IMR-90 (cell line): Measurements from ENCODE around the gene NTM. TPM values are rescaled to one million over a fixed set of nuclear protein-coding genes. Genes with fewer than 3 reads are reported as not detected.

Experiments used
- ATAC-seq: fragments of 200-7000 bp; cut with Tn5 transposase; 2 replicates; pipeline ENCODE4 v1.9.1; 2020; ENCODE audit warnings: low read depth, mild to moderate bottlenecking, moderate library complexity
- BruUV-seq: library from RNA; stranded (reverse); fragments of 400-500 nt; replicated peaks from 2 replicates; lab custom pipeline; 2021; lab: Mats Ljungman, UMichigan
- CTCF ChIA-PET: fragments of 300-600 bp; formaldehyde crosslinking; extraction: SDS; loops from one replicate; lab custom pipeline; 2021; ENCODE audit warnings: antibody characterized with exemption; lab: Yijun Ruan, JAX
- POLR2A ChIA-PET: fragments of 300-600 bp; sonication (Branson Sonifier 250); formaldehyde crosslinking; loops from one replicate; lab custom pipeline; 2022; ENCODE audit warnings: antibody characterized with exemption; ENCODE audit not compliant: unreplicated experiment; lab: Charles Lee
- DNase-seq: peaks from one replicate; pipeline ENCODE4 v3.0.0; 2013
- H2AFZ ChIP-seq: replicated peaks from 2 replicates; pipeline ENCODE3; 2013; ENCODE audit warnings: low read length, mild to moderate bottlenecking; ENCODE audit not compliant: poor library complexity
- H2AK5ac ChIP-seq: 2 replicates; pipeline ENCODE4 v1.6.1; 2013; ENCODE audit warnings: low read depth, low read length, inconsistent platforms
- H2AK9ac ChIP-seq: replicated peaks from 2 replicates; pipeline ENCODE3; 2013; ENCODE audit warnings: mild to moderate bottlenecking, low read depth, low read length, moderate library complexity; ENCODE audit not compliant: poor library complexity
- H2BK120ac ChIP-seq: 2 replicates; pipeline ENCODE4 v1.6.1; 2013; ENCODE audit warnings: low read depth, low read length, inconsistent platforms
- H2BK15ac ChIP-seq: 3 replicates; pipeline ENCODE4 v1.6.1; 2013; ENCODE audit warnings: low read depth, low read length, inconsistent platforms
- H2BK20ac ChIP-seq: 2 replicates; pipeline ENCODE4 v1.6.1; 2013; ENCODE audit warnings: low read depth, mild to moderate bottlenecking, inconsistent platforms, low read length, moderate library complexity
- H2BK5ac ChIP-seq: 2 replicates; pipeline ENCODE4 v1.6.1; 2013; ENCODE audit warnings: mild to moderate bottlenecking, low read depth, low read length, inconsistent platforms; ENCODE audit not compliant: poor library complexity, severe bottlenecking
- H3K14ac ChIP-seq: replicated peaks from 2 replicates; pipeline ENCODE4 v1.6.1; 2013; ENCODE audit warnings: low read depth, low read length, inconsistent platforms
- H3K18ac ChIP-seq: 2 replicates; pipeline ENCODE4 v1.6.1; 2013; ENCODE audit warnings: low read depth, low read length, control low read depth
- H3K23ac ChIP-seq: 2 replicates; pipeline ENCODE4 v1.6.1; 2013; ENCODE audit warnings: low read depth, low read length, inconsistent platforms
- H3K27ac ChIP-seq: 2 replicates; pipeline ENCODE4 v1.5.1; 2013; ENCODE audit warnings: mild to moderate bottlenecking, control low read depth, low read length; ENCODE audit not compliant: insufficient read depth
- H3K27me3 ChIP-seq: 2 replicates; pipeline ENCODE4 v1.6.1; 2013; ENCODE audit warnings: low read length; ENCODE audit not compliant: control insufficient read depth, insufficient read depth
- H3K36me3 ChIP-seq: 2 replicates; pipeline ENCODE4 v1.6.1; 2013; ENCODE audit warnings: low read length, mixed read lengths; ENCODE audit not compliant: control insufficient read depth, insufficient read depth
- H3K4ac ChIP-seq: 2 replicates; pipeline ENCODE4 v1.6.1; 2013; ENCODE audit warnings: low read depth, low read length, inconsistent platforms
- H3K4me1 ChIP-seq: 2 replicates; pipeline ENCODE4 v1.6.1; 2013; ENCODE audit warnings: low read length, mixed read lengths; ENCODE audit not compliant: control insufficient read depth, insufficient read depth
- H3K4me2 ChIP-seq: 2 replicates; pipeline ENCODE4 v1.6.1; 2013; ENCODE audit warnings: low read depth, mild to moderate bottlenecking, control low read depth, low read length, moderate library complexity
- H3K4me3 ChIP-seq: 2 replicates; pipeline ENCODE4 v1.5.1; 2013; ENCODE audit warnings: low read depth, mild to moderate bottlenecking, control low read depth, low read length, moderate library complexity; ENCODE audit not compliant: insufficient read depth
- H3K56ac ChIP-seq: 2 replicates; pipeline ENCODE4 v1.6.1; 2013; ENCODE audit warnings: low read length, inconsistent platforms; ENCODE audit not compliant: insufficient read depth; ENCODE audit errors: extremely low read depth
- H3K79me1 ChIP-seq, 2 experiments: 2 replicates each; pipeline ENCODE4 v1.6.1; 2013; ENCODE audit warnings: low read length in 2 of 2, inconsistent platforms in 1 of 2, low read depth in 1 of 2
- H3K9ac ChIP-seq: 2 replicates; pipeline ENCODE4 v1.6.1; 2013; ENCODE audit warnings: low read depth, low read length, control low read depth
- H3K9me1 ChIP-seq: 2 replicates; pipeline ENCODE4 v1.6.1; 2013; ENCODE audit warnings: low read length, inconsistent platforms; ENCODE audit not compliant: insufficient read depth
- H3K9me3 ChIP-seq: 2 replicates; pipeline ENCODE4 v1.6.1; 2013; ENCODE audit warnings: low read length; ENCODE audit not compliant: control insufficient read depth, insufficient read depth
- H4K20me1 ChIP-seq: 2 replicates; pipeline ENCODE4 v1.6.1; 2013; ENCODE audit warnings: low read length, inconsistent platforms; ENCODE audit not compliant: insufficient read depth
- H4K5ac ChIP-seq: 2 replicates; pipeline ENCODE4 v1.6.1; 2013; ENCODE audit warnings: mild to moderate bottlenecking, low read depth, low read length, control low read depth
- H4K8ac ChIP-seq, 2 experiments: 2 replicates each; pipeline ENCODE4 v1.6.1; 2013; ENCODE audit warnings: low read depth in 2 of 2, low read length in 2 of 2, control low read depth in 1 of 2, inconsistent platforms in 1 of 2
- H4K91ac ChIP-seq: 2 replicates; pipeline ENCODE4 v1.6.1; 2013; ENCODE audit warnings: low read depth, low read length, inconsistent platforms; ENCODE audit not compliant: insufficient read depth
- CTCF ChIP-seq: conservative IDR thresholded peaks from 2 replicates; pipeline ENCODE4 v1.5.1; 2012; ENCODE audit warnings: mild to moderate bottlenecking, low read depth, low read length, improper control_type of control experiment
- MAZ ChIP-seq: IDR thresholded peaks from 2 replicates; pipeline ENCODE4 v1.6.1; 2012; ENCODE audit warnings: low read depth, mild to moderate bottlenecking, low read length, improper control_type of control experiment, moderate library complexity, borderline replicate concordance
- WGBS, 2 experiments: methylation state at CpG; one replicate each; pipeline versions ENCODE4 v1.1.5 to v1.1.7; 2013; ENCODE audit warnings: missing lambda C conversion rate in 2 of 2; ENCODE audit not compliant: insufficient read length in 1 of 2; ENCODE audit errors: extremely low coverage in 2 of 2; 5-methylcytosine and 5-hydroxymethylcytosine counted together
- dilution Hi-C: fragments of 300-500 bp; cut with HindIII; formaldehyde crosslinking; loops from one replicate; pipeline ENCODE4 v1.14.3; 2018; ENCODE audit warnings: low sequenced_read_pairs; ENCODE audit not compliant: unreplicated experiment
- in situ Hi-C: fragments of 300-500 bp; cut with MboI; formaldehyde crosslinking; loops from 3 replicates; pipeline ENCODE4 v1.14.3; 2019; ENCODE audit warnings: low sequenced_read_pairs, inconsistent platforms, mixed read lengths
- intact Hi-C: fragments of 100-400 bp; cut with micrococcal nuclease; formaldehyde crosslinking; loops from 2 replicates; pipeline ENCODE4 v1.10.0; 2022
- polyA plus RNA-seq, 3 experiments: library from polyadenylated mRNA; depleted of rRNA; stranded (reverse); fragments of >200 nt; gene quantifications; 2 replicates each; pipeline ENCODE4 v1.2.3, GENCODE V29; 2012; ENCODE audit warnings: low replicate concordance in 1 of 3
- total RNA-seq: library from RNA; depleted of rRNA; stranded (reverse); fragments of >200 nt; gene quantifications from 2 replicates; pipeline ENCODE4 v1.2.3, GENCODE V29; 2012

Gene NTM
- total and polyA plus RNA-seq, 2 of the 4 experiments (the other 2 are of a cell fraction), result 19.5 to 25.5 TPM

GRCh38 chr11:131670876-131671275 lies 300.5 kb downstream of the NTM start:
- no TSS peak for BruUV-seq
- Histone ChIP-seq H3K9me1 (0 out of 2 replicates have a peak, but pooled peaks cover 3% of the 10 kb centered on the region), H4K8ac (no peak overlapping the region), H3K9ac (no peak overlapping the region), H2BK120ac (no peak overlapping the region), H2BK5ac (no peak overlapping the region), H2AFZ (peak overlapping the region; percentile 26), H2AK9ac (no peak overlapping the region), H4K91ac (no peak overlapping the region), H3K9me3 (no peaks in the 10 kb centered on the region), H3K18ac (no peak overlapping the region), H3K36me3 (no peaks in the 10 kb centered on the region), H2BK15ac (no peak overlapping the region), H3K4ac (no peak overlapping the region), H3K56ac (no peak overlapping the region), H3K23ac (no peak overlapping the region), H3K27ac (no peak overlapping the region), H4K20me1 (no peaks in the 10 kb centered on the region), H3K79me1 (no peaks in the 10 kb centered on the region), H2BK20ac (no peak overlapping the region), H4K5ac (no peak overlapping the region), H3K4me1 (peaks cover 4% of the 10 kb centered on the region; the same call in 1 of the 2 replicates), H3K14ac (no peak overlapping the region), H3K4me2 (no peak overlapping the region), H3K4me3 (no peak overlapping the region), H3K27me3 (no peaks in the 10 kb centered on the region), H2AK5ac (no peak overlapping the region)
- ChIA-PET CTCF (no interaction called here), POLR2A (no interaction called here)
- in situ Hi-C loops (loop anchor here (5.0 to 10.0 kb wide), 2 partner anchors 606 to 749 kb away; no protein-coding TSS in a partner anchor), intact Hi-C loops (no loop called here), dilution Hi-C loops (no loop called here)
- TF ChIP-seq MAZ (no peak), CTCF (no peak)
- no peak for ATAC-seq
- WGBS, 2 experiments, result 69% methylated on average over 3 of the region's 3 CpGs; no CpG with 5 or more reads in 1 of the 2 experiments
- no peak for DNase-seq
